Body of pancreas (tissue), 4 donors: ENCODE measurements around the gene PRIMA1.

Experiments
- POLR2A ChIP-seq, 3 donors: fragments of 450-650 bp; IDR thresholded peaks; one replicate each; pipeline ENCODE4 v1.6.1; 2016; ENCODE audit warnings: antibody characterized with exemption in 3 of 3, mild to moderate bottlenecking in 2 of 3
- TF ChIP-seq, protein P1 (sequence below), 7 experiments: fragments of 450-650 bp in 4 of 7; fragments of 200-600 bp in 3 of 7; sonication (generic) in 3 of 7; IDR thresholded peaks; one replicate each; pipeline ENCODE4 v1.5.1; 2016 to 2019; ENCODE audit warnings: antibody characterized with exemption in 7 of 7

- TF ChIP-seq, protein P1, sequence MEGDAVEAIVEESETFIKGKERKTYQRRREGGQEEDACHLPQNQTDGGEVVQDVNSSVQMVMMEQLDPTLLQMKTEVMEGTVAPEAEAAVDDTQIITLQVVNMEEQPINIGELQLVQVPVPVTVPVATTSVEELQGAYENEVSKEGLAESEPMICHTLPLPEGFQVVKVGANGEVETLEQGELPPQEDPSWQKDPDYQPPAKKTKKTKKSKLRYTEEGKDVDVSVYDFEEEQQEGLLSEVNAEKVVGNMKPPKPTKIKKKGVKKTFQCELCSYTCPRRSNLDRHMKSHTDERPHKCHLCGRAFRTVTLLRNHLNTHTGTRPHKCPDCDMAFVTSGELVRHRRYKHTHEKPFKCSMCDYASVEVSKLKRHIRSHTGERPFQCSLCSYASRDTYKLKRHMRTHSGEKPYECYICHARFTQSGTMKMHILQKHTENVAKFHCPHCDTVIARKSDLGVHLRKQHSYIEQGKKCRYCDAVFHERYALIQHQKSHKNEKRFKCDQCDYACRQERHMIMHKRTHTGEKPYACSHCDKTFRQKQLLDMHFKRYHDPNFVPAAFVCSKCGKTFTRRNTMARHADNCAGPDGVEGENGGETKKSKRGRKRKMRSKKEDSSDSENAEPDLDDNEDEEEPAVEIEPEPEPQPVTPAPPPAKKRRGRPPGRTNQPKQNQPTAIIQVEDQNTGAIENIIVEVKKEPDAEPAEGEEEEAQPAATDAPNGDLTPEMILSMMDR (IDR thresholded peaks at IDR 0.05), result no peak
- no peak for TF ChIP-seq POLR2A (IDR thresholded peaks at IDR 0.05)
These were observed 44.1 kb downstream of the PRIMA1 start for GRCh38 chr14:93744176-93744575.
